ENCODE results near the gene TRAP1.

TRAP1 gene

DNA sequence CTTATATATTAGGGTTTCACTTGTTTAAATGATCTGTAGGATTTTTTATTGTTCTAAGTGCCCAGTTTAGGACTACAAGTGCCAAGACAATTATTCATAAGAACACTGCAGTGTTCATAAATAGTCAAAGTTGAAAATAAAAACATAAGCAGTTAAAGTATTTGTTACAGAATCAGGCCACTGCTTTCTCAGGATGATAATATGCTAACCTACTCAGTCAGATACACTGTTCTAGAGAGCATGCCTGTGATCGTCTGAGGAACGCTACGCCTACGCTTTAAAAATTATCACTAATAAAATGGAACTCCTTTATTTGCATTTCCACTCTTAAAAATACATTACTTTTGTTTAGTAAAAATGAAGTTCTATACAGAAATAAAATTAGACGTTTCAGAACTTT lies 37.4 kb upstream of the TRAP1 start:
- TF ChIP-seq TEAD4 (IDR thresholded peaks at IDR 0.05): no peak
- TF ChIP-seq EP300 (IDR thresholded peaks at IDR 0.05; ENCODE audit: borderline replicate concordance): no peak
- no peak for TF ChIP-seq EGR1 (IDR thresholded peaks at IDR 0.05)
- TF ChIP-seq ZBTB7A (IDR thresholded peaks at IDR 0.05; ENCODE audit: low read depth): no peak
- TF ChIP-seq, protein P1, sequence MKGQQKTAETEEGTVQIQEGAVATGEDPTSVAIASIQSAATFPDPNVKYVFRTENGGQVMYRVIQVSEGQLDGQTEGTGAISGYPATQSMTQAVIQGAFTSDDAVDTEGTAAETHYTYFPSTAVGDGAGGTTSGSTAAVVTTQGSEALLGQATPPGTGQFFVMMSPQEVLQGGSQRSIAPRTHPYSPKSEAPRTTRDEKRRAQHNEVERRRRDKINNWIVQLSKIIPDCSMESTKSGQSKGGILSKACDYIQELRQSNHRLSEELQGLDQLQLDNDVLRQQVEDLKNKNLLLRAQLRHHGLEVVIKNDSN (IDR thresholded peaks at IDR 0.05): no peak
- TF ChIP-seq, protein P2, sequence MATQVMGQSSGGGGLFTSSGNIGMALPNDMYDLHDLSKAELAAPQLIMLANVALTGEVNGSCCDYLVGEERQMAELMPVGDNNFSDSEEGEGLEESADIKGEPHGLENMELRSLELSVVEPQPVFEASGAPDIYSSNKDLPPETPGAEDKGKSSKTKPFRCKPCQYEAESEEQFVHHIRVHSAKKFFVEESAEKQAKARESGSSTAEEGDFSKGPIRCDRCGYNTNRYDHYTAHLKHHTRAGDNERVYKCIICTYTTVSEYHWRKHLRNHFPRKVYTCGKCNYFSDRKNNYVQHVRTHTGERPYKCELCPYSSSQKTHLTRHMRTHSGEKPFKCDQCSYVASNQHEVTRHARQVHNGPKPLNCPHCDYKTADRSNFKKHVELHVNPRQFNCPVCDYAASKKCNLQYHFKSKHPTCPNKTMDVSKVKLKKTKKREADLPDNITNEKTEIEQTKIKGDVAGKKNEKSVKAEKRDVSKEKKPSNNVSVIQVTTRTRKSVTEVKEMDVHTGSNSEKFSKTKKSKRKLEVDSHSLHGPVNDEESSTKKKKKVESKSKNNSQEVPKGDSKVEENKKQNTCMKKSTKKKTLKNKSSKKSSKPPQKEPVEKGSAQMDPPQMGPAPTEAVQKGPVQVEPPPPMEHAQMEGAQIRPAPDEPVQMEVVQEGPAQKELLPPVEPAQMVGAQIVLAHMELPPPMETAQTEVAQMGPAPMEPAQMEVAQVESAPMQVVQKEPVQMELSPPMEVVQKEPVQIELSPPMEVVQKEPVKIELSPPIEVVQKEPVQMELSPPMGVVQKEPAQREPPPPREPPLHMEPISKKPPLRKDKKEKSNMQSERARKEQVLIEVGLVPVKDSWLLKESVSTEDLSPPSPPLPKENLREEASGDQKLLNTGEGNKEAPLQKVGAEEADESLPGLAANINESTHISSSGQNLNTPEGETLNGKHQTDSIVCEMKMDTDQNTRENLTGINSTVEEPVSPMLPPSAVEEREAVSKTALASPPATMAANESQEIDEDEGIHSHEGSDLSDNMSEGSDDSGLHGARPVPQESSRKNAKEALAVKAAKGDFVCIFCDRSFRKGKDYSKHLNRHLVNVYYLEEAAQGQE (IDR thresholded peaks at IDR 0.05; ENCODE audit: low read depth): no peak
- TF ChIP-seq CEBPB (IDR thresholded peaks at IDR 0.05): no peak
- TF ChIP-seq FOXM1 (IDR thresholded peaks at IDR 0.05; ENCODE audit: borderline replicate concordance, low read depth): no peak
- TF ChIP-seq, protein P3, sequence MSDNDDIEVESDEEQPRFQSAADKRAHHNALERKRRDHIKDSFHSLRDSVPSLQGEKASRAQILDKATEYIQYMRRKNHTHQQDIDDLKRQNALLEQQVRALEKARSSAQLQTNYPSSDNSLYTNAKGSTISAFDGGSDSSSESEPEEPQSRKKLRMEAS (IDR thresholded peaks at IDR 0.05): no peak
- no peak for TF ChIP-seq TAF1 (IDR thresholded peaks at IDR 0.05; ENCODE audit: low read depth)
- no peak for TF ChIP-seq RAD21 (IDR thresholded peaks at IDR 0.05; ENCODE audit: low read depth)
- TF ChIP-seq YY1 (IDR thresholded peaks at IDR 0.05; ENCODE audit: low read depth): no peak
- TF ChIP-seq NFIC (IDR thresholded peaks at IDR 0.05): no peak
- TF ChIP-seq TCF12 (IDR thresholded peaks at IDR 0.05; ENCODE audit: low read depth): no peak
- no peak for TF ChIP-seq CREB1 (IDR thresholded peaks at IDR 0.05; ENCODE audit: low read depth)

DNA sequence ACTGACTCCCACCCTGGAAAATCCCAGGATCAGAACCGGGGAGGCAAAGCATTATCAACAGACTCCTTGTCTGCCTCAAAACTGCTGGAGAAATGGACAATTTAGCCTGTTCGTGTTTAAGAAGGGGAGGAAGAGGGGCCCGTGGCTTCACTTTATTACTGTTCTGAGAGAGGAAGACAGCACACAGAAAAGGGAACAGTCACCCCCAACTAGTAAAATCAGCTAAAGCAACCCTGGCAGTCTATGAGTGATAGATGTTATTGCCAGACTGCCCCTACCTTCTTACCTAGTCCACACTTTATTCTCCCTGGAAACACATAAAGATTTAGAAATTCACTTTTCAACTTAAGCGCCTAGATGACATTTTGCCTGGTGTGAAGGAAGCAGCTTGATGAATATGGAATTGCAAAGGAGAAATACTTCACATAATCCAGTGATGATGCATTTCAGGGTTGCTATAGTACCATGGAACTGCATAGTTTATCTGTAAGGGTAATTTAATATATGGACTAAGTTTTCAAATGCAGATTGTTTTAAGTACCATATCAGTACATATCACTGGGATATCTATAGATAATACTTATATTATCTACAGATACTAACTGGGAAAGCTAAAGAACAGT lies 36.9 kb upstream of the TRAP1 start:
- TF ChIP-seq EP300 (IDR thresholded peaks at IDR 0.05; ENCODE audit: borderline replicate concordance) (no peak), RAD21 (IDR thresholded peaks at IDR 0.05; ENCODE audit: low read depth) (no peak), CEBPB (IDR thresholded peaks at IDR 0.05) (no peak), TCF12 (IDR thresholded peaks at IDR 0.05; ENCODE audit: low read depth) (no peak), TEAD4 (IDR thresholded peaks at IDR 0.05) (no peak)
- TF ChIP-seq, protein P2 (IDR thresholded peaks at IDR 0.05; ENCODE audit: low read depth): no peak

DNA sequence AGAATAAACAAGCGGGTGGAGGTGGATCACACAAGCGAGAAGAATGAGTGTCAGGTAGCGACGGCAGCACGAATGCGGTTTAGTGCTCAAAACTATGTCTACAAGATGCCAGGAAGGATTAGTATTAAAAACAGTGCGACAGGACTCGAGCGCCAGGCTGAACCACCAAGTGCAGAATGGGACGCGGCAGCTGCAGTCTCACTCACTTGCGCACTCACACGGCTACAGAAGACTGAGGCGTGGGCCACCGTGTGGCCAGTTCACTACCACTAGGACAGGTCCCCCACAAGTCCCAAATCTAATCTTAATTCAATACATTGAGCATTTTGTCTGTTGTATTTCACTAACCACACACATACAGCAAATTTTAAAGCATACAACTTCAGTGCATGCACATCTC lies 35.7 kb upstream of the TRAP1 start:
- TF ChIP-seq, protein P1 (IDR thresholded peaks at IDR 0.05): no peak
- TF ChIP-seq EP300 (IDR thresholded peaks at IDR 0.05; ENCODE audit: borderline replicate concordance): no peak
- TF ChIP-seq, protein P3 (IDR thresholded peaks at IDR 0.05): no peak
- TF ChIP-seq TAF1 (IDR thresholded peaks at IDR 0.05; ENCODE audit: low read depth): no peak
- no peak for TF ChIP-seq CEBPB (IDR thresholded peaks at IDR 0.05)
- TF ChIP-seq YY1 (IDR thresholded peaks at IDR 0.05; ENCODE audit: low read depth): no peak
- TF ChIP-seq TCF12 (IDR thresholded peaks at IDR 0.05; ENCODE audit: low read depth): no peak

DNA sequence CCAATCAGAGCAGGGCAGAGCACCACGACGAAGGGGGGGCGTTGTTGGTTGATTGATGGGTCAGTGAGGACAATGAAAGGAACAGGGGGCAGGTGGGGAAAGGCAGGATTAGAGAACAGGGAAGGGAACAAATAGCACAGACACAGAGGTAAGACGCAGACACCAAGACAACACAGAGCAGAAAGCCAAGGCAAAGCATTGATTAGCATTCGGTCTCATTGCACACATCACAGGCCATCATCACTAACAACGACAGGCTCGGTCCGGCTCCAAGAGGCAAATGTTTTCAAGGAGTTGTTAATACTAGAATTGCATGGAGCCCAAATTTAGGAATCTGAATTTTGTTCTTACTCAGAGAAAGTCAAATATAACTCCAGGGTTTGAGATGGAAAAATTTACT lies 34.6 kb upstream of the TRAP1 start:
- TF ChIP-seq, protein P2 (IDR thresholded peaks at IDR 0.05; ENCODE audit: low read depth): no peak
- TF ChIP-seq ZBTB7A (IDR thresholded peaks at IDR 0.05; ENCODE audit: low read depth) (no peak), RAD21 (IDR thresholded peaks at IDR 0.05; ENCODE audit: low read depth) (no peak)

DNA sequence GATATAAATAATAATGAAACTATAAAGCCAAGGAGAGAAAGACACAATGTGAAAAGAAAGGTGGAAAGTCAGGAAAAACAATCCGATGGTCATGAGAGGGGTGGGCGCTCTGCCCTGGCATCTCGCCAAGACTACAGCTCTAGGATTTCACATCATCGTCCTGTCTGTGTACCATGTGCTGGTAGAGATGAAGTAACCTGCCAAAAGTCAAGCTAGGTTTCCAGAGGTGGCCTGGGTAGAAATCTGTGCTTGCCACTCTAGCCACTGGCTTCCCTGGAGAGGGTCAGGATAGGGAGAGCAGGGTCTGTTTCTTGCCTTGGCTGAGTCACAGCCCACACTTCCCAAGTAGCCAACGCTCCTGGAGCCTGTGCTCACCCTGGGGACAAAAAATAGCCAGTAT lies 31.0 kb upstream of the TRAP1 start:
- TF ChIP-seq NFIC (IDR thresholded peaks at IDR 0.05) (no peak), TCF12 (IDR thresholded peaks at IDR 0.05; ENCODE audit: low read depth) (no peak), RAD21 (IDR thresholded peaks at IDR 0.05; ENCODE audit: low read depth) (no peak), CREB1 (IDR thresholded peaks at IDR 0.05; ENCODE audit: low read depth) (no peak), CEBPB (IDR thresholded peaks at IDR 0.05) (no peak), FOXM1 (IDR thresholded peaks at IDR 0.05; ENCODE audit: borderline replicate concordance, low read depth) (no peak), YY1 (IDR thresholded peaks at IDR 0.05; ENCODE audit: low read depth) (no peak), TAF1 (IDR thresholded peaks at IDR 0.05; ENCODE audit: low read depth) (no peak), ZBTB7A (IDR thresholded peaks at IDR 0.05; ENCODE audit: low read depth) (no peak), TEAD4 (IDR thresholded peaks at IDR 0.05) (no peak)
- TF ChIP-seq, protein P2 (IDR thresholded peaks at IDR 0.05; ENCODE audit: low read depth): no peak
- TF ChIP-seq, protein P3 (IDR thresholded peaks at IDR 0.05): no peak
- TF ChIP-seq, protein P1 (IDR thresholded peaks at IDR 0.05): no peak
